ENCODE measurements around the gene ABCD3. TPM values are rescaled to one million over a fixed set of nuclear protein-coding genes. Genes with fewer than 3 reads are reported as not detected.
A peak's percentile ranks its signal among the peaks of the same experiment; 100 is the strongest.

Gene ABCD3
- total and polyA plus RNA-seq, 2 of the 4 experiments (the other 2 are of a cell fraction): 13.6 to 32.6 TPM

DNA sequence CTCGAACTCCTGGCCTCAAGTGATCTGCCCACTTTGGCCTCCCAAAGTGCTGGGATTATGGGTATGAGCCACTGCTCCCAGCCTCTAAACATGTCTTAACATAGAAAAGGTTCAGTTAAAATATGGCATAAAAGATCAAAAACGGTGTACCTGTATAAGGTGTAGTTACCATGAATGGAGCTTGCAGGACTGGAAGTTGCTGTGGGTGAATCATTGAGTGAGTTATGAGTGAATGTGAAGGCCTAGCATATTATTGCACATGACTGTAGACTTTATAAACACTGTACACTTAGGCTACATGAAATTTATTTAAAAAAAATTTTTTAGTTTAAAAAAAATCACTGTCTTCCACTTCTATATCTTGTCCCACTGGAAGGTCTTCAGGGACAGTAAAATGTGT is 15.7 kb downstream of the ABCD3 start:
- dilution Hi-C loops (cut with HindIII; ENCODE audit: low sequenced_read_pairs, unreplicated experiment): no loop called here
- Histone ChIP-seq H3K4me2 (ENCODE audit: low read depth, low read length) (no peak overlapping the region), H2AK9ac (replicated peaks; ENCODE audit: low read depth, low read length, poor library complexity) (no peak overlapping the region), H3K36me3 (ENCODE audit: control insufficient read depth, insufficient read depth, low read length) (no peaks in the 10 kb centered on the region), H3K4me1 (ENCODE audit: control insufficient read depth, insufficient read depth, low read length) (no peaks in the 10 kb centered on the region), H3K14ac (replicated peaks; ENCODE audit: low read depth, low read length) (no peak overlapping the region), H3K4ac (ENCODE audit: low read depth, low read length) (no peak overlapping the region), H3K9ac (ENCODE audit: low read depth, low read length) (no peak overlapping the region), H2AFZ (replicated peaks; ENCODE audit: low read length, poor library complexity) (no peak overlapping the region), H4K8ac (ENCODE audit: low read depth in 2 of 2, low read length in 2 of 2) (no peak overlapping the region), H3K18ac (ENCODE audit: low read depth, low read length) (no peak overlapping the region), H3K23ac (ENCODE audit: low read depth, low read length) (no peak overlapping the region), H3K4me3 (ENCODE audit: insufficient read depth, low read depth, low read length) (no peak overlapping the region), H3K56ac (ENCODE audit: extremely low read depth, insufficient read depth, low read length) (no peak overlapping the region), H2AK5ac (ENCODE audit: low read depth, low read length) (no peak overlapping the region), H4K91ac (ENCODE audit: insufficient read depth, low read depth, low read length) (no peak overlapping the region), H3K9me3 (ENCODE audit: control insufficient read depth, insufficient read depth, low read length) (0 out of 2 replicates have a peak, but pooled peaks cover 2% of the 10 kb centered on the region), H2BK20ac (ENCODE audit: low read depth, low read length) (no peak overlapping the region), H3K9me1 (ENCODE audit: insufficient read depth, low read length) (no peaks in the 10 kb centered on the region), H3K27me3 (ENCODE audit: control insufficient read depth, insufficient read depth, low read length) (no peaks in the 10 kb centered on the region), H3K79me1 (ENCODE audit: low read depth in 1 of 2, low read length in 2 of 2) (peaks cover 16 to 54% of the 10 kb centered on the region in 2 experiments), H2BK5ac (ENCODE audit: low read depth, low read length, poor library complexity, severe bottlenecking) (no peak overlapping the region), H2BK15ac (ENCODE audit: low read depth, low read length) (no peak overlapping the region), H4K20me1 (ENCODE audit: insufficient read depth, low read length) (peaks cover 6% of the 10 kb centered on the region; the same call in 1 of the 2 replicates), H3K27ac (ENCODE audit: insufficient read depth, low read length) (no peak overlapping the region), H2BK120ac (ENCODE audit: low read depth, low read length) (no peak overlapping the region), H4K5ac (ENCODE audit: low read depth, low read length) (no peak overlapping the region)
- ATAC-seq (ENCODE audit: low read depth): 0 out of 2 replicates have a peak, but pooled peaks have one; percentile 24
- DNase-seq: peak; percentile 12
- no TSS peak for BruUV-seq (replicated peaks)
- intact Hi-C loops (cut with micrococcal nuclease): no loop called here
- in situ Hi-C loops (cut with MboI; ENCODE audit: low sequenced_read_pairs): no loop called here
- no peak for TF ChIP-seq CEBPB (IDR thresholded peaks at IDR 0.05; ENCODE audit: low read depth, low read length)
- no peak for TF ChIP-seq MAZ (IDR thresholded peaks at IDR 0.05; ENCODE audit: borderline replicate concordance, low read depth, low read length)
- no peak for TF ChIP-seq BHLHE40 (IDR thresholded peaks at IDR 0.05; ENCODE audit: low read depth, low read length)
- TF ChIP-seq RFX5 (IDR thresholded peaks at IDR 0.05; ENCODE audit: low read depth, low read length): no peak
- no peak for TF ChIP-seq MXI1 (IDR thresholded peaks at IDR 0.05; ENCODE audit: borderline replicate concordance, low read depth, low read length)
- TF ChIP-seq, protein P1, sequence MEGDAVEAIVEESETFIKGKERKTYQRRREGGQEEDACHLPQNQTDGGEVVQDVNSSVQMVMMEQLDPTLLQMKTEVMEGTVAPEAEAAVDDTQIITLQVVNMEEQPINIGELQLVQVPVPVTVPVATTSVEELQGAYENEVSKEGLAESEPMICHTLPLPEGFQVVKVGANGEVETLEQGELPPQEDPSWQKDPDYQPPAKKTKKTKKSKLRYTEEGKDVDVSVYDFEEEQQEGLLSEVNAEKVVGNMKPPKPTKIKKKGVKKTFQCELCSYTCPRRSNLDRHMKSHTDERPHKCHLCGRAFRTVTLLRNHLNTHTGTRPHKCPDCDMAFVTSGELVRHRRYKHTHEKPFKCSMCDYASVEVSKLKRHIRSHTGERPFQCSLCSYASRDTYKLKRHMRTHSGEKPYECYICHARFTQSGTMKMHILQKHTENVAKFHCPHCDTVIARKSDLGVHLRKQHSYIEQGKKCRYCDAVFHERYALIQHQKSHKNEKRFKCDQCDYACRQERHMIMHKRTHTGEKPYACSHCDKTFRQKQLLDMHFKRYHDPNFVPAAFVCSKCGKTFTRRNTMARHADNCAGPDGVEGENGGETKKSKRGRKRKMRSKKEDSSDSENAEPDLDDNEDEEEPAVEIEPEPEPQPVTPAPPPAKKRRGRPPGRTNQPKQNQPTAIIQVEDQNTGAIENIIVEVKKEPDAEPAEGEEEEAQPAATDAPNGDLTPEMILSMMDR (conservative IDR thresholded peaks at IDR 0.05; ENCODE audit: low read depth, low read length): no peak
- TF ChIP-seq SMC3 (IDR thresholded peaks at IDR 0.05; ENCODE audit: low read depth, low read length): no peak
- TF ChIP-seq, protein P2, sequence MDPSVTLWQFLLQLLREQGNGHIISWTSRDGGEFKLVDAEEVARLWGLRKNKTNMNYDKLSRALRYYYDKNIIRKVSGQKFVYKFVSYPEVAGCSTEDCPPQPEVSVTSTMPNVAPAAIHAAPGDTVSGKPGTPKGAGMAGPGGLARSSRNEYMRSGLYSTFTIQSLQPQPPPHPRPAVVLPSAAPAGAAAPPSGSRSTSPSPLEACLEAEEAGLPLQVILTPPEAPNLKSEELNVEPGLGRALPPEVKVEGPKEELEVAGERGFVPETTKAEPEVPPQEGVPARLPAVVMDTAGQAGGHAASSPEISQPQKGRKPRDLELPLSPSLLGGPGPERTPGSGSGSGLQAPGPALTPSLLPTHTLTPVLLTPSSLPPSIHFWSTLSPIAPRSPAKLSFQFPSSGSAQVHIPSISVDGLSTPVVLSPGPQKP (IDR thresholded peaks at IDR 0.05; ENCODE audit: borderline replicate concordance, low read depth, low read length): no peak
- TF ChIP-seq CHD1 (IDR thresholded peaks at IDR 0.05; ENCODE audit: low read depth, low read length): no peak
- TF ChIP-seq FOS (IDR thresholded peaks at IDR 0.05; ENCODE audit: low read depth, low read length): no peak
- TF ChIP-seq, protein P3, sequence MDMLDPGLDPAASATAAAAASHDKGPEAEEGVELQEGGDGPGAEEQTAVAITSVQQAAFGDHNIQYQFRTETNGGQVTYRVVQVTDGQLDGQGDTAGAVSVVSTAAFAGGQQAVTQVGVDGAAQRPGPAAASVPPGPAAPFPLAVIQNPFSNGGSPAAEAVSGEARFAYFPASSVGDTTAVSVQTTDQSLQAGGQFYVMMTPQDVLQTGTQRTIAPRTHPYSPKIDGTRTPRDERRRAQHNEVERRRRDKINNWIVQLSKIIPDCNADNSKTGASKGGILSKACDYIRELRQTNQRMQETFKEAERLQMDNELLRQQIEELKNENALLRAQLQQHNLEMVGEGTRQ (IDR thresholded peaks at IDR 0.05; ENCODE audit: low read depth, low read length): no peak
- no peak for TF ChIP-seq NFE2L2 (IDR thresholded peaks at IDR 0.05; ENCODE audit: low read depth, low read length)
- TF ChIP-seq RCOR1 (IDR thresholded peaks at IDR 0.05; ENCODE audit: insufficient replicate concordance, low read length): no peak
- no peak for TF ChIP-seq POLR2A (IDR thresholded peaks at IDR 0.05; ENCODE audit: low read depth, low read length)
- no peak for TF ChIP-seq RAD21 (IDR thresholded peaks at IDR 0.05; ENCODE audit: low read length)
- no CpG with 5 or more reads among the region's 2 CpGs for WGBS, 2 experiments (ENCODE audit: extremely low coverage in 2 of 2, insufficient read length in 1 of 2)
- ChIA-PET CTCF (no interaction called here), POLR2A (ENCODE audit: unreplicated experiment) (interaction anchor here (0.6 kb wide), 1 partner anchor 367 kb away, joined by 9 read pairs; no protein-coding TSS in a partner anchor)
